Measurements from ENCODE around the gene AMER2.
A peak's percentile ranks its signal among the peaks of the same experiment; 100 is the strongest.
"Not testable (repeated sequence)": the region's sequence is repeated elsewhere in the genome, so short reads cannot be mapped to it uniquely, and the experiment has no call there.

AMER2 gene

DNA sequence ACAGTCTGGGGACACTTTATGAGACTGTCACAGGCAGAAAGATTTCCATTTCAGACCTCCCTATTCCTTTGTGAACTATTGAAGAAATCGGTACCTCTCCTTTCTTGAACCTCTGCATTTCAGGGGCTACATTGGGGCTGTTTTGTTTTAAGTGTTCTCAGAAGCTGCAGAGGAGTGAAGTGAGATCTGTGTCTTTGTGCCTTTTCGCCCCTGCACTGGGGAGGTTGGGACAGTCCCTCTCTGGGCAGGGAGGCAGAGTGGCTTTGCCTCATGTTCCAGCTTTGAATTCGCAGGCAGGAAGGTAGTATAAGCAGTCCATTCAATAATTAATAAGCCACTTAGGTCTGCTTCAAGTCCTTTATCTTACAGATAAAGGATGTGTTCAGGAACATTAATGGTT, 9.5 kb upstream of the AMER2 start:
- no peak for DNase-seq (ENCODE audit: low read depth in 2 of 2)

- DNase-seq (ENCODE audit: low read depth in 2 of 2), result no peak
Measured at GRCh38 chr13:25180775-25181537, 8.9 kb upstream of the AMER2 start.

GRCh38 chr13:25179832-25180774, 8.0 kb upstream of the AMER2 start:
- no peak for DNase-seq (ENCODE audit: low read depth in 2 of 2)

- DNase-seq (ENCODE audit: low read depth in 2 of 2), result no peak
Measured at GRCh38 chr13:25179011-25179410, 6.9 kb upstream of the AMER2 start.

GRCh38 chr13:25178070-25178469, 6.0 kb upstream of the AMER2 start:
- no peak for DNase-seq (ENCODE audit: low read depth in 2 of 2)

DNA sequence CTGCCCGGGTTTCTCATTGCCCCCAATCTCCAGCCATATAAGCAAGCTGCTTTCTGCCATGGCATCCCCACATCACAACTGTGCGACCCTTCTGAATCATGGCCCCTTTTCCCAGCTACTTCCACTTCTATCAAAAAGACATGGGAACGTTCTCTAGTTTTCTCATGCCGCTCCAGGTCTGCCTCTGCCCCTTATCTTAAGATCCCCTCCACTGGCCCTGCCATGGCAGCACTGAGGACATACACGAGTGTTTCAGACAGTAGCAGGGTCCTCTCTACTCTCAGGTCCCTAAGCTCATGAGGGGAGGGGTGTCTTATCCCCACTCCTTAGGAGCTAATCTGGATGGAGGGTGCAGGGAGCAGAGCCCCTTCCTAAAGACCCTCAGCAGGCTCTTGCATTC, 5.5 kb upstream of the AMER2 start:
- no peak for DNase-seq (ENCODE audit: low read depth in 2 of 2)

DNA sequence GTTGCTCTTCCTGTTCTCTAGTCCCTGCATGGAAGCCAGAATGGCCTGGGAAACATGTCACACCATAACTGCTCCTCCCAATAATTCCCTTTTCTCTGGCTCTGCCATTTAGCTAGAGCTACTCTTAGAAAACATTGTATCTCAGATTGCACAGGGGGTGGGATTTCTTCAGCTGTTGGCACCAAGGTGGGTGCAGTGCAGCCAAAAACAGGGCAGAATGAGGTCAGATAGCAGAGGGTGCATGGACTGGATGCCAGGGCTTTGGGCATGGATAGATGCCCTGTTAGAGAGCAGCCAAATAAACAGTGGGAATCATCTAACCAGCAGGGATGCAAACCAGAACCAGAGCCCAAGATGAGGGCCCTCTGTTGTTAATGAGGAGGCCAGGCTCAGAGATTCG, 4.9 kb upstream of the AMER2 start:
- DNase-seq (ENCODE audit: low read depth in 2 of 2), result no peak

GRCh38 chr13:25175431-25175830, 3.3 kb upstream of the AMER2 start:
- DNase-seq (ENCODE audit: low read depth in 2 of 2), result no peak

DNA sequence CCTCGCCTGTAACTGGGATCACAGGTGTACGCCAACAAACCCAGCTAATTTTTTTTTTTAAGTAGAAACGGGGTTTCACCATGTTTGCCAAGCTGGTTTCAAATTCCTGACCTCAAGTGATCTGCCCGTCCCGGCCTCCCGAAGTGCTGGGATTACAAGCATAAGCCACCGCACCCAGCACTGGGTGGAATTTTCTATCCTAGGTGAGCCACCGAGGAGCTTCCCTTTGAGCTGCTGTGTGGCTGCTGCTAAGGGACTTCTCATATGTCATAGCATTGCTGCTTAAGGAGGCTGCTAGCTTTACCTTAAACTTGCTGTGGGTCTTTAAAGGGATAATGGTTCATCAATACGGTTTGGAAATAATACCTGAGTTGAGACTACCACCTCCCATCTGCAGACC, 2.9 kb upstream of the AMER2 start:
- DNase-seq (ENCODE audit: low read depth in 2 of 2), result no peak

DNA sequence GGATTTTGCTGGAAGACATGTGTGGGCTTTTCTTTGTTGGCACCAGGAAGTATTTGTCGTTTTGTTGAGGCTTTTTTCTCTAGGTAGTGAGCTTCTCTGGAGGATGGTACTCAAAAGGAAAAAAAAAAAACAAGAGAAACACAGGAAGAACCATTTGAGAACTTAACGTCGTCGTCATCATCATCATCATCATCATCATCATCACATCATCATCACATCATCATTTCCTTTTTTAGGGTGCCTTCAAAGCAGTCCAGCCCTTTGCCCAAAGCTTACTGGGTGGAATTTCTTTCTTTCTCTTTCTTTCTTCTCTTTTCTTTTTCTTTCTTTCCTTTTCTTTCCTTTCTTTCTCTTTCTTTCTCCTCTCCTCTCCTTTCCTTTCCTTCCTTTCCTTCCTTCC, 2.2 kb upstream of the AMER2 start:
- no peak for DNase-seq (ENCODE audit: low read depth in 2 of 2)

DNA sequence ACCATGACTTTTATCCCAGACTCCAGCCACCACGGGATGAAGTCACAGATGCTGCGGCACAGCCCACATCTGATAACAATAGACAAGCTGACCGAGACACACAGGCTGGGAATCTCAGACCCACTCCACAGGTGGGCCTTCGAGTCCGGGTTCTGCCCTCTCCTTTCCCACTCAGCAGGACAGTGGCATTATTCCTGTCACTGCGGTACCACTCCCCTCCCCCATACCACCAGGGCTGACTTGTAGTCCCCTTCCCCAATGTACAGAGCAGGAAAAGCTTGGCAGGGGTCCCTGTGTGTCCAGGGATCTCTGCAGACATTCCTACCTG, 179 bp upstream of the AMER2 start:
- no peak for DNase-seq (ENCODE audit: low read depth in 2 of 2)

GRCh38 chr13:25171170-25171516, 945 bp downstream of the AMER2 start:
- DNase-seq (ENCODE audit: low read depth in 2 of 2), result no peak

- DNase-seq (ENCODE audit: low read depth in 2 of 2), result peak in 1 of 2 donors; percentile 10
Measured at GRCh38 chr13:25170554-25171111, 1.5 kb downstream of the AMER2 start.

- no peak for DNase-seq (ENCODE audit: low read depth in 2 of 2)
Measured at GRCh38 chr13:25169951-25170553, 2.0 kb downstream of the AMER2 start.

DNA sequence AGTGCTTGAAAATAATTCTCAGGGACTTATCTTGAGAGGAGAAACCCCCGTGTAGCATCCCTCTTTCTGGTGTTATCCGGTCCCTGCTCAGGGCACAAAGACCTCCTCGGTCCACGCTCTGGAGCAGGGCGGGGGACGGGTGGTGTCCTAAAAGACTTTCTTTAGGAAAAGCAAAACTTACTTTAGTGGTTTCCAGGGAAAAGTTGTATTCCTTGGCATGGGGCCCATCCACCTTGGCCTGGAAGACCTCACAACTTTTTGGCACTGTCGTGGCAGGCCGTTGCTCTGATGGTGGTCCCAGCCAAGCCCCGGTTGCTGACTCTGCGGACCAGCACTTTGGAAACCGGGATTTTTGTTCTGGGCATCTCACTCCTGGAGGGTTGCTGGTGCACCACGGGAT, 2.7 kb downstream of the AMER2 start:
- DNase-seq (ENCODE audit: low read depth in 2 of 2), result no peak

DNA sequence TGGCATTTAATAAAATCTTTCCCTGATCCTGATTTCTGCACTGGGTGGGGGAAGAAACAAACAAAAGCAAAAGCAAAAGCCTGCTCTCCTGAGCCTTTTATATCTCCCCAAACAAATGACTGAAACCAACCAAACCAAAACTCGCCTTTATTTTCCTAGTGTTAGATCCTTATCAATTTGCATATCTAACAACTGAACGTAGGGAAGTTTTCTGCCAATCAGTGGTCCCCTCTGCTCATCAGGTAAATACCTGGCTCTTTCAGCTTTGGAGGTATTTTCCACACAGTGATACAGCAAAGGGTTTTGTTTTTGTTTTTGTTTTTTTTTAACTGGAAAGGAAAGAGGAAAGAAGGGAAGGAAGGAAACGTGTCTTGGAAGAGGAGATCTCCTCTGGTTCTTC, 3.3 kb downstream of the AMER2 start:
- DNase-seq (ENCODE audit: low read depth in 2 of 2), result no peak

- no peak for DNase-seq (ENCODE audit: low read depth in 2 of 2)
Measured at GRCh38 chr13:25167382-25168174, 4.5 kb downstream of the AMER2 start.

GRCh38 chr13:25166306-25166705, 5.8 kb downstream of the AMER2 start:
- no peak for DNase-seq (ENCODE audit: low read depth in 2 of 2)

GRCh38 chr13:25165663-25166062, 6.4 kb downstream of the AMER2 start:
- DNase-seq (ENCODE audit: low read depth in 2 of 2), result no peak

- not testable (repeated sequence) for DNase-seq (ENCODE audit: low read depth in 2 of 2)
Measured at GRCh38 chr13:25165163-25165562, 6.9 kb downstream of the AMER2 start.

DNA sequence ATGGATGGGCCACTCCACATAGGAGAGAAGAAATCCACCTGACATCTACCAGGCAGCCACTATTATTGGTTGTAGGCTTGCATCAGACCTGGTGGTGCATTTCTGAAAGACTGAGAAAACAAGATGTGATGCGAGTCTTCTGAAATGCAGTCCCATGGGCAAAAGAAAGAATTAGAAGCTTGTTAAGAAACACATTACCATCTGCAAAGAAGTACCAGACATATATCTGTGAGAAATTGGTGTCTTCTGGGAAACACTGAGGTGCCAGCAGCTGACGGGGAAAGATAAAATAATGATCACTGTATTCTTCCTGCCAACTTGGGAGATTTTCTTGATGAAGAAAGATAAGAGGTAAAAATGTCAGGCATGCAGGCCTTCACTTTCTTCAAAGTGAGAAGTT, 14.4 kb downstream of the AMER2 start:
- DNase-seq (ENCODE audit: low read depth in 2 of 2), result no peak

GRCh38 chr13:25153736-25154135, 18.4 kb downstream of the AMER2 start:
- no peak for DNase-seq (ENCODE audit: low read depth in 2 of 2)

Data from stimulated activated CD8-positive, alpha-beta memory T cell treated with anti-CD3 and anti-CD28 coated beads, Interleukin-7, amount 100 ng/mL, for 4 hours (primary cell).